ENCODE measurements around the gene PRTFDC1. TPM values are rescaled to one million over a fixed set of nuclear protein-coding genes. Genes with fewer than 3 reads are reported as not detected.

PRTFDC1 gene
- total and polyA plus RNA-seq, 8 donors: 1.2 to 21.6 (median 12.4) TPM; not detected in 1

DNA sequence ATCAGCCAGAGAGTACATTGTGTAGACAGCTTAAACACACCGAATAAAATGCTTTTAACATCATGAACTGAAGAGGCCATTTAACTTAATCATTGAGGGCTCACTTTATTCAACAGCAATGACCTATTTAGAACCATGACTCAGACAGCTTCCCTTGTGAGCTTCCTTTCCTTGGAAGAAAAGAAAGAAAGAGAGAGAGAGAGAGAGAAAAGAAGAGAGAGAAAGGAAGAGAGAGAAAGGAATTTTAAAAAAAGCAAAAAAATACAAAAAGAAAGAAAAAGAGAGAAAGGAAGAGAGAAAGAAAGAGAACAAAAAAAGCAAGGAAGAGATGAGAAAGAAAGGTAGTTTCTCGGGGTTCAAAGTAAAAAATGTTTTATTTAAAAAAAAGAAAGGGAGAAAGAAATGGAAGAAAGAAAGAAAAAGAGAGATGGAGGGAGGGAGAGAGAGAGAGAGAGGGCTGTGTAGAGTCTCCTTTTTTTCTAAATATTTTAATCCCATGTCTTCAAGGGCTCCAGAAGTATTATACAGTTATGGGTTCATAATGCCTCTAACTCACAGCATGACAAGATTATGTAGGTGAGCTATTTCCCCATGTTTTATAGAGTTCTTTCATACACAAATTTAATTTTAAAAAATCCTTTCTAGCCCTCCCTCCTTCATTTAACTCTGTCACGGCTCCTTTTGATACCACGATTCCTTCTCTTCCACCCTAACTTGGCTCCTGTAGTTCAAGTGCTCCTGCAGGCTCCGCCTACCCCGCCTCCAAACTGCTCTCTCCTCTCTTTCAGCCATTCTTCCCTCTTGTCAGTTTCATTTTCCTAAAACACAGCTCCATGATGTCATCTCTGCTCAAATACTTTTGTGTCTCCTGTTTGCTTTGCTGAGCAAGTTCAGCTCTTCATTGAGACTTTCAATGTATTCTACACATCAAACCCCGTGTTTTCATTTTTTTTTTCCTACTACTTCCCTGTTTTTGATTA, 85.5 kb downstream of the PRTFDC1 start:
- H3K36me3 ChIP-seq: no peaks in the 10 kb centered on the region
- peaks cover under 1 to 46% (median 25%) of the 10 kb centered on the region in 4 donors for H3K4me1 ChIP-seq
- peak; percentile 41 to 53 for DNase-seq
- TF ChIP-seq POLR2AphosphoS5 (IDR thresholded peaks at IDR 0.05) (peak in 1 of 3 donors; percentile 9), POLR2A (IDR thresholded peaks at IDR 0.05) (no peak)
- peak overlapping the region in 3 of 5 donors; percentile 30 to 58 (median 55) for H3K27ac ChIP-seq
- peak overlapping the region in 2 of 4 donors; percentile 11 to 15 for H3K4me3 ChIP-seq
- H3K27me3 ChIP-seq: no peaks in the 10 kb centered on the region
- no peaks in the 10 kb centered on the region for H3K9me3 ChIP-seq
- intact Hi-C loops (cut with DNase I; ENCODE audit: low total_unique reads): no loop called here
- 49 to 61% (median 58%) methylated on average over 7 of the region's 7 CpGs for WGBS, 5 donors

DNA sequence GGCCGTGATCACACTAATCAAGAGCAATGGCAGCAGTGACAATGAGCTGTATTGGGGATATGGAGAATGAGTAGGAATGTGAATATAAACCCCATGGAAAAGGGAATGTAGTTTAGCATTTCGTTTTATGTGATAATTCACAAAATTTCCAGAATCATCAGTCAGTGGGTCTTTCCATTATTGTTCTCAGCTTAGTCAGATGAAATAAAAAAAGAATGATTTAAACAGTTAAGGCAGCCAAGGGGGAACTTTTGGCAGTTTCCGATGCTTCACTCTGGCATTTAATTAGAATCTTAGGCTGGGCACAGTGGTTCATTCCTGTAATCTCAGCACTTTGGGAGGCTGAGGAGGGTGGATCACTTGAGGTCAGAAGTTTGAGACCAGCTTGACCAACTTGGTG, 86.6 kb downstream of the PRTFDC1 start:
- intact Hi-C loops (cut with DNase I; ENCODE audit: low total_unique reads): no loop called here
- TF ChIP-seq POLR2AphosphoS5 (IDR thresholded peaks at IDR 0.05) (no peak), POLR2A (IDR thresholded peaks at IDR 0.05) (no peak), EP300 (IDR thresholded peaks at IDR 0.05) (no peak)
- Histone ChIP-seq H3K27me3 (no peaks in the 10 kb centered on the region), H3K4me1 (peaks cover 0 to 34% (median 17%) of the 10 kb centered on the region in 4 donors), H3K4me3 (no peak overlapping the region), H3K36me3 (no peaks in the 10 kb centered on the region), H3K27ac (no peak overlapping the region), H3K9me3 (no peaks in the 10 kb centered on the region)
- WGBS, 5 donors: 90 to 93% (median 92%) methylated on average over 3 of the region's 3 CpGs
- no peak for DNase-seq

DNA sequence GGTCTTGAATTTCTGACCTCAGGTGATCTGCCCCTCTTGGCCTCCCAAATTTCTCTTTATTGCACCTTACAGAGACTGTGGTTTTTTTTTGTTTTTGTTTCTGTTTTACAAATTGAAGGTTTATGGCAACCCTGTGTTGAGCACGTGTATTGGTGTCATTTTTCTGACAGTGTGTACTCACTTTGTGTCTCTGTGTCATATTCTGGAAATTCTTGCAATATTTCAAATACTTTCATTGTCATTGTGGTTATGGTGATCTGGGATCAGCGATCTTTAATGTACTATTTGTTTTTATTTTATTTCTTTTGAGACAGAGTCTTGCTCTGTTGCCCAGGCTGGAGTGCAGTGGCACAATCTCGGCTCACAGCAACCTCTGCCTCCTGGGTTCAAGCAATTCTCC, 89.8 kb downstream of the PRTFDC1 start:
- H3K27me3 ChIP-seq: no peaks in the 10 kb centered on the region
- intact Hi-C loops (cut with DNase I; ENCODE audit: low total_unique reads): no loop called here
- no peaks in the 10 kb centered on the region for H3K36me3 ChIP-seq
- peaks cover 0 to 14% (median 7%) of the 10 kb centered on the region in 4 donors for H3K4me1 ChIP-seq
- TF ChIP-seq POLR2AphosphoS5 (IDR thresholded peaks at IDR 0.05) (no peak), EP300 (IDR thresholded peaks at IDR 0.05) (no peak), POLR2A (IDR thresholded peaks at IDR 0.05) (no peak)
- TF ChIP-seq, protein P1, sequence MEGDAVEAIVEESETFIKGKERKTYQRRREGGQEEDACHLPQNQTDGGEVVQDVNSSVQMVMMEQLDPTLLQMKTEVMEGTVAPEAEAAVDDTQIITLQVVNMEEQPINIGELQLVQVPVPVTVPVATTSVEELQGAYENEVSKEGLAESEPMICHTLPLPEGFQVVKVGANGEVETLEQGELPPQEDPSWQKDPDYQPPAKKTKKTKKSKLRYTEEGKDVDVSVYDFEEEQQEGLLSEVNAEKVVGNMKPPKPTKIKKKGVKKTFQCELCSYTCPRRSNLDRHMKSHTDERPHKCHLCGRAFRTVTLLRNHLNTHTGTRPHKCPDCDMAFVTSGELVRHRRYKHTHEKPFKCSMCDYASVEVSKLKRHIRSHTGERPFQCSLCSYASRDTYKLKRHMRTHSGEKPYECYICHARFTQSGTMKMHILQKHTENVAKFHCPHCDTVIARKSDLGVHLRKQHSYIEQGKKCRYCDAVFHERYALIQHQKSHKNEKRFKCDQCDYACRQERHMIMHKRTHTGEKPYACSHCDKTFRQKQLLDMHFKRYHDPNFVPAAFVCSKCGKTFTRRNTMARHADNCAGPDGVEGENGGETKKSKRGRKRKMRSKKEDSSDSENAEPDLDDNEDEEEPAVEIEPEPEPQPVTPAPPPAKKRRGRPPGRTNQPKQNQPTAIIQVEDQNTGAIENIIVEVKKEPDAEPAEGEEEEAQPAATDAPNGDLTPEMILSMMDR (IDR thresholded peaks at IDR 0.05): no peak
- no peaks in the 10 kb centered on the region for H3K9me3 ChIP-seq
- H3K27ac ChIP-seq: no peak overlapping the region
- DNase-seq: no peak
- H3K4me3 ChIP-seq: no peak overlapping the region
- 88 to 99% (median 94%) methylated on average over 3 of the region's 3 CpGs for WGBS, 5 donors

DNA sequence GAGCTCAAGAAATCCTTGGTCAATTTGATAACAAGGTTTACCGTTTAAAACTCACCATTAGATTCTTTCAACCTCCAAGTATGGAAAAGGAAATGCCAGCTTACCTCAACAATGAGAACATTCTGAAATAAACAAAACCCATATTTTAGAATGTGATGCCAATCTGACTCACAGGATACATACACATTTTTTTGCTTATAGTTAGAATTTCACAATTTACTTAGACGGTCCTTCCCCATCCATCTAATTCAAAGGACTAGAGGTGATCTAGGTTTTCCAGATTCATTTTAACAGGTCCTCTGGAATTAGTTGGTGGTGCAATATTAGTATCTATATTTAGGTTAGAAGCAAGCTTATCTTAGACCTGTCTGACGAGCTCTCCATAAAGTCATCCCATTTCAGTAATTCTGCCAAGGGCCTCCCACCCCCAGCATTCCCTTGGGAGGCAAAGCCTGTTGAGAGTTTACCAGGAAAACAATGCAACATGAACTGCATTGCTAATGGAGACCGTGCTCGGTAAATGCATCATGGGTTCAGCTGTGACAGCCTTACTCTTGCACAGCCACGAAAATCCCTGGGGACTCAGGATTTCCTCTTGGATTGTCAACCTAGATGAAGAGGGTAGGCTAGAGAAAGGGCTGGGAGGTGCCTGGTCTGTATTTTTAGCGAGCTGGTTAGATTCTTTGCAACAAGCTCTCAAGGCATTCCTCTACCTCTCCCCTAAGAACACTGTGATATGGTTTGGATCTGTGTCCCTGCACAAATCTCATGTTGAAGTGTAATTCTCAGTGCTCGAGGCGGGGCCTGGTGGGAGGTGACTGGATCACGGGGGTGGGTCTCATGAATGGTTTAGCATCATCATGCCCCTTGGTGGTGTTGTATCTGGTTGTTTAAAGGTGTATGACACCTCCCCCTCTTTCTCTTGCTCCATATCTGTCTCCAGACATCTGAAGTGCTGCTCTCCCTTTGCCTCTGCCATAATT, 93.8 kb downstream of the PRTFDC1 start:
- 75 to 80% (median 77%) methylated on average over 10 of the region's 10 CpGs for WGBS, 5 donors
- Histone ChIP-seq H3K27me3 (no peaks in the 10 kb centered on the region), H3K27ac (no peak overlapping the region), H3K4me1 (no peaks in the 10 kb centered on the region), H3K9me3 (no peaks in the 10 kb centered on the region), H3K36me3 (no peaks in the 10 kb centered on the region), H3K4me3 (no peak overlapping the region)
- TF ChIP-seq EP300 (IDR thresholded peaks at IDR 0.05): no peak
- no peak for TF ChIP-seq POLR2AphosphoS5 (IDR thresholded peaks at IDR 0.05)
- no peak for TF ChIP-seq POLR2A (IDR thresholded peaks at IDR 0.05)
- TF ChIP-seq, protein P1 (IDR thresholded peaks at IDR 0.05): no peak
- DNase-seq: no peak
- intact Hi-C loops (cut with DNase I; ENCODE audit: low total_unique reads): no loop called here
